SK-N-MC (cell line): ENCODE measurements around the gene NFATC1.

Experiments used
- DNase-seq: peaks from one replicate; pipeline ENCODE4 v3.0.0-alpha.2; 2011; ENCODE audit warnings: low read depth, low spot score
- H3K27ac ChIP-seq: fragments of 200-600 bp; sonication (generic); 2 replicates; pipeline ENCODE4 v1.5.1; 2016; ENCODE audit warnings: mixed run types
- H3K36me3 ChIP-seq: fragments of 200-600 bp; sonication (generic); 2 replicates; pipeline ENCODE4 v1.6.1; 2017; ENCODE audit warnings: antibody characterized with exemption, low read length, mixed read lengths; ENCODE audit not compliant: insufficient read depth
- H3K4me3 ChIP-seq: fragments of 200-600 bp; sonication (generic); 2 replicates; pipeline ENCODE4 v1.5.1; 2016
- H3K9ac ChIP-seq: fragments of 200-600 bp; sonication (generic); 2 replicates; pipeline ENCODE4 v1.8.0; 2017; ENCODE audit warnings: mixed run types, mixed read lengths; ENCODE audit not compliant: insufficient read length
- H3K9me3 ChIP-seq: fragments of 200-600 bp; sonication (generic); 2 replicates; pipeline ENCODE4 v1.6.1; 2017; ENCODE audit warnings: low read depth, mild to moderate bottlenecking, antibody characterized with exemption, low read length, moderate library complexity, mixed read lengths
- EZH2 ChIP-seq: fragments of 200-600 bp; sonication (generic); IDR thresholded peaks from one replicate; pipeline ENCODE4 v1.6.1; 2017; ENCODE audit warnings: antibody characterized with exemption
- FOXP2 ChIP-seq: optimal IDR thresholded peaks from 2 replicates; pipeline ENCODE3; 2011; ENCODE audit warnings: mild to moderate bottlenecking, moderate library complexity; ENCODE audit not compliant: insufficient read depth; ENCODE audit errors: extremely low read length, control extremely low read depth
- POLR2AphosphoS5 ChIP-seq: IDR thresholded peaks from 2 replicates; pipeline ENCODE4 v1.6.1; 2012; ENCODE audit warnings: mild to moderate bottlenecking, low read depth, low read length, borderline replicate concordance

The NFATC1 gene

DNA sequence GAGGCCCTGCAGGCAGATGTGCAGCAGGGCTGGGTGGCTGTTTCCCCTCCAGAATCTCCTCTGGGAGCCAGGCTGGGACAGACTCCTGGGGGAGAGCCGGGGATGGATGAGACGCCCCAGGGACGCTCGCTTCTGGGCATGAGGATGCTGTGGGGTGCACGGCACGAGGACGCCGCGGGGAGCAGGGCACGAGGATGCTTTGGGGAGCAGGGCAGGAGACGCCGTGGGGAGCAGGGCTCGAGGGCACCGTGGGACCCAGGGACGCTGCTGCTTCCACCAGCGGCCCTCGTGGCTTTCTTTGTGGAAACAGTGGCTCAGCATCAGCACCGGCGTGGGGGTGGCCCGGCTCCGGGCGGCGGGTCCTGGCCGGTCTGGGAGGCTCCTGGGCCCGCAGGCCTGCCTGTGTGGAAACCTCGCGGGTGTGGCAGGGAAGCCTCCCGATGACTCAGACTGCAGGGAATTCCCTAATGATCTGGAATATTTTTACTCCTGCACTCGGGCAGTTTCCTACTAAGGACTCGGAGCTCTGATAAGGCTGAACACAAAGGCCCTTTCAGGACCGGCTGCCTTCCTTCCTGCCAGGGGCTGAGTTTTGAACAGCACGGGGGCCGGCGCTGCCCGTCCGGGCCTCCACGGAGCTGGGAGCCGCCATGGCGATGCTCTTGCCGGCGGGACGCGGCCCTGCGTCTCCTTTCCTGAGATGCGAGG lies 62.6 kb downstream of the NFATC1 start:
- TF ChIP-seq EZH2, result no peak
- TF ChIP-seq POLR2AphosphoS5, result no peak
- no peak for TF ChIP-seq FOXP2

DNA sequence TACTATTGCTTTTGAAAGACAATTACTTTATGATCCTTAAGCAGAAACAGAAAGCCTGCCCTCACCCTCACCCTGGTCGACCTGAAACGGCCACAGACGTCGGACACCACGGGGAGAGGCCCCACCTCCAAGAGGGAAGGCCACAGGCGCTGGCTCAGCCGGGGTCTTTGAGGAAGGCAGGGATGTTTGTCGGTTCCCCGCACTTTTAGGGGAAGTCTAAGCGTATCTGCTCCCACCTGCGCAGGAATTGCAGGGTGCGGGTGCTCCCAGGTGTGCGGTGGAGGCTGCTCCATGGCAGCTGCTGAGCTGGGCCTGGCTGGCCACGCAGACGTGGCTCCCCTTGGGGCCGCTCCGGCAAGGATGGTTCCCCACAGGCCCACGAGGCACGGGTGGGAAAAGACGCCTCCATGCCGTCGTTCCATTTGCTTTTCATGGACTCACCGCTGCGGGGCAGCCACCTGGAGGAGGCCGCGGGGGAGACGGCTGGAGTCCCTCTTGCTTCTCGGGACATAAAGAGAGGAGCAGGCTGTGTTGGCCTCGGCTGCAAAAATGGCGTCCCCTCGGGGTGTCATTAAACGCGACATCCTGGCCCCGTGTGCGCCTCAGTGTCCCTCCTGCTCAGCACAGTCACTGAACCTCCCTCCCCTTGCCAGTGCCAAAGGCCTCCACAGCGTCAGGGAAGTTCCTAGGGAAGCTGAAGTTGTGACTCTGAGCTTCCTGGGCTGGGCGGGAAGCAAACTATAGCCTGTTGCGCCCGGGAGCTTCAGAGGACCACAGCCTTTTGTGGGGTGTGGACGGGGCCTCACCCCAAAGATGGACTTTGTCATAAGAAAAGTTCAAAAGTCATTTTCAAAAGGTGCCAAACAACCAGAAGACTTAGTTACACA lies 63.4 kb downstream of the NFATC1 start:
- H3K9ac ChIP-seq, result no peak overlapping the region
- no peak for DNase-seq
- no peak for TF ChIP-seq FOXP2
- TF ChIP-seq EZH2, result no peak
- no peak for TF ChIP-seq POLR2AphosphoS5
- H3K36me3 ChIP-seq, result no peaks in the 10 kb centered on the region
- no peaks in the 10 kb centered on the region for H3K9me3 ChIP-seq
- H3K27ac ChIP-seq, result no peak overlapping the region
- no peak overlapping the region for H3K4me3 ChIP-seq

More for the DNA sequence above, 62.6 kb downstream of the NFATC1 start:
- no peak for DNase-seq
- Histone ChIP-seq H3K27ac (no peak overlapping the region), H3K4me3 (no peak overlapping the region), H3K9me3 (no peaks in the 10 kb centered on the region), H3K36me3 (no peaks in the 10 kb centered on the region), H3K9ac (no peak overlapping the region)

DNA sequence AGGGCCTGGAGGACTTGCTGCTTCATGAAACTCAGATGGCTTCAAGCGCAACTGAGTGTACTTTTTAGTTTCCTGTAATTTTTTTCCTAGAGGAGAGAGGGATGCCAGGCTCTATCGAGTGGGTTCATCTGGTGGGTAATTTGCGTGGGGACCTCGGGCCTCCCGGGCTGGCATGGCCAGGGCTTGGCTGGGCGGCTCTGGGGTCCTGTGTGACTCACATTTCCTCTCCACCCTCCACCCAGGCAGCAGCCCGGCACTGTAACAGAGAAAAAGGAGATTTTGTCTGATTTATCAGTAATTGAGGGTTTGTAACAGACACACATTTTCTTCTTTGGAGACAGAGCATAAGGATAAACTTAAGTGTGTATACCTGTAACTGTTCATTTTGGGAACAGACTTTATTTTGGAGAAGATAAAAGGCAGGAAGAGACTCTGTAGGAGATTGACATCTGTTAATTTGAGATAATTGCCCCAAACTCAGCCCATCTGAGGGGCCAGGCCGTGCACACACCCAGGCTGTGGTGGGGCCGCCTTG lies 64.3 kb downstream of the NFATC1 start:
- no peak overlapping the region for H3K27ac ChIP-seq
- no peaks in the 10 kb centered on the region for H3K9me3 ChIP-seq
- no peaks in the 10 kb centered on the region for H3K36me3 ChIP-seq
- no peak overlapping the region for H3K9ac ChIP-seq
- H3K4me3 ChIP-seq, result no peak overlapping the region
- TF ChIP-seq FOXP2, result no peak
- TF ChIP-seq POLR2AphosphoS5, result no peak
- TF ChIP-seq EZH2, result no peak
- no peak for DNase-seq

DNA sequence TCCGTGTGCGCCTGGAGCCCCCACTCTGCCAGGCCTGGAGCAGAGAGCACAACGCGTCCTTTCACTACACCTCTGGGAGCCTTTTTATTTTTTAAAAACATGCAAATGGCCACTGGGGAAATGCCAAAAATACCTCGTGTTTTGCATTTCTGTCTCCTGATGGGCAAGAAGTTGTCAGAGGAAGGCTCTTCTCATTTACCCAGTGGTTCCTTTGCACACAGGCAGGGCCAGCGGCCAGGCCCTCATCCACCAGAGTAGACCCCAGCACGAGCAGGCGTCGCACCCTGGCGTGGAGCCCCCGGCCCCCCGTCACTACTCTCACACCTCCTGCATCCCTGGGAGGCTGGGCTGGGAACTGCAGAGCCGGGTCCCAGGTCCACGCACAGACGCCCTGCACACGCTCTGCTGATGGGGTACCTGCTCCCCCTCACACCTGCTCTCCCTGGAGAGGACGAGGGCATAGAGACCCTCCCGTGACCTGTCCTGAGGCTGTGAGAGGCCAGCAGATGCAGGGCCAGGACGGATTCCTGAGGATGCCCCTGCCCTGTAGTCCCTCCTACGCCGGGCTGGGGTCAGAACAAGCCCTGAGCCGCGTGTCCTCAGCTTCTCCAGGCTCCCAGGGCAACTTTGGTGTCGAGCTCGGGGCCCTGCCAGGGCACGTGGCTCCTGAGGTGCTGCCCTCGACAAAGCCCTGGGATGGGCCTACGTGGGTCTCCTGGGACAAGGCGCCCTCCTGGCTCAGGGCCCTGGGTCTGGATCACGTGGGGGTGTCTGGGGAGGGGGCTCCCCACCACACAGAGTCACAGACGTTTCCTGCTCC lies 65.0 kb downstream of the NFATC1 start:
- TF ChIP-seq FOXP2 (no peak), EZH2 (no peak), POLR2AphosphoS5 (no peak)
- Histone ChIP-seq H3K9ac (no peak overlapping the region), H3K9me3 (no peaks in the 10 kb centered on the region), H3K36me3 (no peaks in the 10 kb centered on the region), H3K27ac (no peak overlapping the region), H3K4me3 (no peak overlapping the region)
- DNase-seq, result no peak

DNA sequence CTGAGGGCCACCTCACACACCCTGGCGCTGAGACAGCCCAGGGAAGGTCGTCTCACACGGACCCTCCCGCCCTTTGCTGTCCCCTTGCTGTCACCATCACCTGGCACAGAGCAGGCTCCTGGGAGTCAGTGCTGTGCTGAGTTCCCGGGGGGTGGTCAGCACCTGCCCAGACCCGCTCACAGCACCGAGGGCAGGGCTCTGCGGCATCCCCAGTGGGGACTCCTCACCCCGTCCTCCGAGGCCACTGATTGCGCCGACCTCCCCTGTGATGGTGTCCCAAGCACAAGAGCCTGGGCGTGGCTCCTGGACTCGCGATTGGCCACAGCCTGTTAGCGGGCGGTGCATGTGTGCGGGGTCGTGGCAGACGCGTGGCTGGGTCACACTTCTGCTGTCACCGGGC lies 65.9 kb downstream of the NFATC1 start:
- H3K36me3 ChIP-seq, result no peaks in the 10 kb centered on the region
- no peak overlapping the region for H3K4me3 ChIP-seq
- no peak overlapping the region for H3K27ac ChIP-seq
- no peak overlapping the region for H3K9ac ChIP-seq
- no peak for DNase-seq
- no peaks in the 10 kb centered on the region for H3K9me3 ChIP-seq
- TF ChIP-seq EZH2, result no peak
- TF ChIP-seq FOXP2, result no peak
- no peak for TF ChIP-seq POLR2AphosphoS5

DNA sequence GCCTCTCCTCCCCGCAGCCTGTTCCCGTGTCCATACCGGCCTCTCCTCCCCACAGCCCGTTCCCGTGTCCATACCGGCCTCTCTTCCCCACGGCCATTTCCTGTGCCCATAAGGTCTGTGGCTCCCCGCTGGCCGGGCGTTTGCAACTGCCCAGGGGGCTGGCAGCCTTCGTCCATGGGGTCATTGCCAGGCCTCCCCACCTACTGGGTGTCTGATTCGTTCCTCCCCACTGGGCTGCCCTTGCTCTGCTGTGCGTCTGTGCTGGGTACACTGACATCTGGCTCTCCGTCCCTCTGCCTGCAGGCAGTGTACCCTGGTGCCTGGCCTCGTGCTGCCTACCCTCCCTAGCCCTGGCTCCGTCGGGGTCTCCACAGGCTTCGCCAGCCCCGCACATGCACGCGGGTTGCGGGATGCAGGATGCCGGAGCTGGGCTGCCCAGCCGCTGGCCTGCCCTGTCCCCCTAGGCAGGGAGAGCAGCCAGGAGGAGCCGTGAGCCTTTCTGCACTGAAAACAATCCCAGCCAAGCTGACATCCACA lies 67.8 kb downstream of the NFATC1 start:
- no peaks in the 10 kb centered on the region for H3K9me3 ChIP-seq
- no peaks in the 10 kb centered on the region for H3K36me3 ChIP-seq
- H3K4me3 ChIP-seq, result no peak overlapping the region
- TF ChIP-seq EZH2 (no peak), POLR2AphosphoS5 (no peak), FOXP2 (no peak)
- no peak overlapping the region for H3K9ac ChIP-seq
- no peak for DNase-seq
- H3K27ac ChIP-seq, result no peak overlapping the region

DNA sequence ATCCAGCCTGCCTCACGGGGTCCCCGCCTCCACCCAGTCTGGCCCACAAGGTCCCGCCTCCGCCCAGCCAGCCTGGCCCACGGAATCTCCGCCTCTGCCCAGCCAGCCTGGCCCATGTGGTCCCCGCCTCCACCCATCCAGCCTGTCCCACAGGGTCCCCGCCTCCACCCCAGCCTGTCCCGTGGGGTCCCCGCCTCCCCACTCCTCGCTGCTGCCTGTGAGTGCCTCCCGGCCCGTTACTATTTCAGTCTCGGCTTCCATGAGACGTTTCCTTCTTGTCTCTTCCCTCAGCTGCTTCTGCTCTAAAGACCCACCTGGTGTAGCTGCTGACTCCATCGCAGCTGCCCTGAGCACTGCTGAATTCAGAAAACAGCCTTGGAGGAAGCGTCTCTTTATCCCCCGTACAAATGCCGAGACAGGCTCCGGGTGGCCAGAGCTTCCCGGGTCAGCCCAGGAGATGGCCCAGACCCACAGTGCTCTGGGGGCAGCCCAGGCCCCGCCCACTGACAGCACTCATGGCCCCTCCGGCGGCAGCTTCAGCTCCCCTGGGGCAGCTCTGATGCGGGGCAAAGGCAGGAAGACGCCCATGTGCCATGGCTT lies 69.8 kb downstream of the NFATC1 start:
- TF ChIP-seq FOXP2 (no peak), POLR2AphosphoS5 (no peak), EZH2 (no peak)
- Histone ChIP-seq H3K9me3 (no peaks in the 10 kb centered on the region), H3K4me3 (peak overlapping the region; percentile 7), H3K9ac (no peak overlapping the region), H3K27ac (peak overlapping the region; percentile 58; the same call in 1 of the 2 replicates), H3K36me3 (no peaks in the 10 kb centered on the region)
- no peak for DNase-seq

DNA sequence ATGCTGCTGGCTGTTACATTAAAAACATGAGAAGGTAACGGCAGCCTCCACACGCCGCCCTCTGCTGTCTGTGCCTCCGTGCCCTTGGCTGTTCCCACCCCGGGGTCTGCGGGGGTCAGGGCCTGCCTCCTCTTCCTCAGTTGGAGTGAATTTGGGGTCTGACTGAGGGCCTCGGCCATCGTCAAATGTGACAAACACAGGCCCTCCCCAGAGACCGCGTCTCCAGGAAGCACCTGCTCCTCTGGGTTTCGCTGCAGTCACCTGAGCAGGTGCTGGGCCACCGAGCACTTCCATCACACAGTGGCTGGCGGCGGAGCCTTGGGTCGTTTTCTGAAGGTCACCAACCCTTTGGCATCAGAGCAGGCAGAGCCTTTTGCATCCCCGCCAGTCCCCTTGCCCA lies 70.9 kb downstream of the NFATC1 start:
- Histone ChIP-seq H3K9ac (no peak overlapping the region), H3K9me3 (no peaks in the 10 kb centered on the region), H3K27ac (no peak overlapping the region), H3K4me3 (no peak overlapping the region), H3K36me3 (no peaks in the 10 kb centered on the region)
- no peak for DNase-seq
- TF ChIP-seq FOXP2 (no peak), POLR2AphosphoS5 (no peak), EZH2 (no peak)
